K562 (cell line): ENCODE data around the gene TERT. TPM values are rescaled to one million over a fixed set of nuclear protein-coding genes. Genes with fewer than 3 reads are reported as not detected.
A peak's percentile ranks its signal among the peaks of the same experiment; 100 is the strongest.

Experiments used
- COPS2 ChIP-seq: fragments of 450-650 bp; conservative IDR thresholded peaks from 2 replicates; pipeline ENCODE4 v1.6.1; 2016; ENCODE audit warnings: mild to moderate bottlenecking, moderate library complexity
- E2F3 ChIP-seq: fragments of 250-450 bp; sonication (Bioruptor Pico); IDR thresholded peaks from 2 replicates; pipeline ENCODE4 v1.4.0; 2020; ENCODE audit warnings: mild to moderate bottlenecking
- HCFC1 ChIP-seq: IDR thresholded peaks from 2 replicates; pipeline ENCODE4 v1.6.1; 2012; ENCODE audit warnings: low read depth, low read length, improper control_type of control experiment
- KLF13 ChIP-seq: fragments of 450-650 bp; IDR thresholded peaks from 2 replicates; pipeline ENCODE4 v1.6.1; 2016; ENCODE audit warnings: missing genetic modification characterization, low read depth, mild to moderate bottlenecking, missing compliant biosample characterization, moderate library complexity, borderline replicate concordance
- MLX ChIP-seq, 2 experiments: fragments of 450-650 bp in 1 of 2; sonication (generic) in 1 of 2; formaldehyde crosslinking; conservative IDR thresholded peaks; 2 replicates each; pipeline versions ENCODE4 v1.4.0 to v1.8.1; 2020 to 2022; ENCODE audit warnings: mild to moderate bottlenecking in 1 of 2, missing genetic modification reagents in 1 of 2
- NCOA2 ChIP-seq, 2 experiments: fragments of 450-650 bp; IDR thresholded peaks; 2 replicates each; pipeline ENCODE4 v1.6.1; 2018; ENCODE audit warnings: mild to moderate bottlenecking in 2 of 2, moderate library complexity in 1 of 2; ENCODE audit not compliant: partially characterized antibody in 2 of 2
- NFE2L1 ChIP-seq: fragments of 450-650 bp; IDR thresholded peaks from 2 replicates; pipeline ENCODE4 v1.6.1; 2016; ENCODE audit warnings: missing genetic modification characterization, low read depth, mild to moderate bottlenecking, missing compliant biosample characterization, moderate library complexity, borderline replicate concordance
- NR2F6 ChIP-seq: fragments of 450-650 bp; formaldehyde crosslinking; IDR thresholded peaks from 2 replicates; pipeline ENCODE4 v1.4.0; 2020; ENCODE audit warnings: mild to moderate bottlenecking
- NR4A1 ChIP-seq, 2 experiments: fragments of 250-450 bp in 1 of 2; fragments of 450-650 bp in 1 of 2; sonication (Bioruptor Pico) in 1 of 2; IDR thresholded peaks; 2 replicates each; pipeline versions ENCODE4 v1.4.0 to v1.6.1; 2016 to 2020; ENCODE audit warnings: mild to moderate bottlenecking in 2 of 2, missing compliant biosample characterization in 1 of 2, missing genetic modification characterization in 1 of 2, moderate library complexity in 1 of 2
- POLR3G ChIP-seq: IDR thresholded peaks from 2 replicates; pipeline ENCODE4 v1.6.1; 2011; ENCODE audit not compliant: insufficient read length, insufficient replicate concordance; ENCODE audit errors: extremely low read depth
- PREB ChIP-seq: sonication (generic); formaldehyde crosslinking; IDR thresholded peaks from 2 replicates; pipeline ENCODE4 v1.8.1; 2023; ENCODE audit warnings: mild to moderate bottlenecking, missing genetic modification reagents
- PRPF4 ChIP-seq: fragments of 200-400 bp; formaldehyde crosslinking; IDR thresholded peaks from one replicate; pipeline ENCODE4 v1.6.1; 2017; ENCODE audit warnings: low read length, low read depth, mild to moderate bottlenecking; ENCODE audit not compliant: insufficient read depth, poor library complexity, severe bottlenecking
- PTRF ChIP-seq: fragments of 450-650 bp; IDR thresholded peaks from 2 replicates; pipeline ENCODE4 v1.6.1; 2016; ENCODE audit warnings: mild to moderate bottlenecking, missing genetic modification characterization, missing compliant biosample characterization
- RUNX1 ChIP-seq: sonication (generic); IDR thresholded peaks from 2 replicates; pipeline ENCODE4 v1.6.1; 2016; ENCODE audit warnings: antibody characterized with exemption, low read depth
- SMARCA5 ChIP-seq: fragments of 450-650 bp; IDR thresholded peaks from 2 replicates; pipeline ENCODE4 v1.6.1; 2016
- TRIM24 ChIP-seq, 2 experiments: fragments of 450-650 bp; IDR thresholded peaks; 2 replicates each; pipeline ENCODE4 v1.6.1; 2016
- VEZF1 ChIP-seq: fragments of 200-800 bp; sonication (Bioruptor generic); IDR thresholded peaks from 2 replicates; pipeline ENCODE4 v1.6.1; 2017; ENCODE audit warnings: missing genetic modification characterization, missing compliant biosample characterization
- ZKSCAN1 ChIP-seq: fragments of 150-350 bp; IDR thresholded peaks from 2 replicates; pipeline ENCODE4 v1.6.1; 2016; ENCODE audit warnings: low read depth, low read length
- ZNF280A ChIP-seq: fragments of 450-650 bp; IDR thresholded peaks from 2 replicates; pipeline ENCODE4 v1.6.1; 2018; ENCODE audit warnings: mild to moderate bottlenecking, low read depth; ENCODE audit not compliant: partially characterized antibody
- ZNF551 ChIP-seq: fragments of 250-450 bp; sonication (Bioruptor Pico); IDR thresholded peaks from 2 replicates; pipeline ENCODE4 v1.5.0; 2021; ENCODE audit warnings: mild to moderate bottlenecking, moderate library complexity
- ZNF584 ChIP-seq: fragments of 200-800 bp; sonication (Bioruptor generic); IDR thresholded peaks from 2 replicates; pipeline ENCODE4 v1.6.1; 2016; ENCODE audit warnings: low read depth, mild to moderate bottlenecking, missing genetic modification characterization, missing compliant biosample characterization
- ZNF586 ChIP-seq: fragments of 450-650 bp; formaldehyde crosslinking; conservative IDR thresholded peaks from 2 replicates; pipeline ENCODE4 v1.4.0; 2020; ENCODE audit warnings: mild to moderate bottlenecking, moderate library complexity
- polyA plus RNA-seq, 8 experiments: library from polyadenylated mRNA; depleted of rRNA in 4 of 8; stranded (reverse) in 5 of 8; unstranded in 3 of 8; fragments of >200 nt; fragmentation: Nextera tagmentation in 2 of 8; fragmentation: Illumina TruSeq in 1 of 8; extraction: Ambion mirVana in 2 of 8; extraction: Trizol in 1 of 8; gene quantifications; 2 replicates each; pipeline versions ENCODE4 v1.2.1 to v1.2.3, GENCODE V29; 2011 to 2014; ENCODE audit warnings: inconsistent platforms in 1 of 8, missing spikeins in 1 of 8
- total RNA-seq, 7 experiments: library from RNA; depleted of rRNA in 6 of 7; stranded (reverse); fragments of >200 nt in 6 of 7; fragmentation: Illumina TruSeq in 2 of 7; extraction: Trizol in 2 of 7; gene quantifications; 2 replicates each; pipeline versions ENCODE4 v1.2.1 to v1.2.3, GENCODE V29; 2011 to 2021; ENCODE audit warnings: low replicate concordance in 1 of 7

TERT gene
- total and polyA plus RNA-seq, 9 of the 15 experiments (the other 6 are each of a cell fraction or from before 2014, with no cell fraction given), result 0.08 to 4.5 (median 0.98) TPM; not detected in 1

GRCh38 chr5:1204693-1205242 is 90.1 kb downstream of the TERT start (continued):
- TF ChIP-seq MLX (CRISPR knock-in tag; conservative IDR thresholded peaks at IDR 0.05) (no peak), PREB (no peak), PRPF4 (no peak), ZNF551 (no peak), NR2F6 (CRISPR knock-in tag) (no peak), ZNF586 (CRISPR knock-in tag) (no peak), POLR3G (no peak), E2F3 (CRISPR knock-in tag) (0 out of 2 replicates have a peak, but pooled peaks have one; percentile 45), NCOA2 (IDR thresholded peaks at IDR 0.05; ENCODE audit: partially characterized antibody in 2 of 2) (no peak), SMARCA5 (no peak), KLF13 (no peak), NR4A1 (CRISPR knock-in tag; IDR thresholded peaks at IDR 0.05) (no peak), NR4A1 (tag; IDR thresholded peaks at IDR 0.05) (0 out of 2 replicates have a peak, but pooled peaks have one; percentile 48), ZNF584 (no peak), ZNF280A (no peak), NFE2L1 (tag) (no peak), VEZF1 (CRISPR knock-in tag) (peak; percentile 41; the same call in 1 of the 2 replicates), TRIM24 (IDR thresholded peaks at IDR 0.05) (no peak), ZKSCAN1 (no peak), PTRF (tag) (no peak), HCFC1 (no peak), RUNX1 (no peak), COPS2 (no peak)
